HepG2 (cell line): ENCODE results near the gene C6orf15. TPM values are rescaled to one million over a fixed set of nuclear protein-coding genes. Genes with fewer than 3 reads are reported as not detected.

Experiments
- AGO2 ChIP-seq: fragments of 200-400 bp; formaldehyde crosslinking; optimal IDR thresholded peaks from 2 replicates; pipeline ENCODE3; 2017; ENCODE audit warnings: mild to moderate bottlenecking, low read depth, low read length, moderate library complexity
- AHDC1 ChIP-seq: sonication (generic); formaldehyde crosslinking; IDR thresholded peaks from 2 replicates; pipeline ENCODE4 v1.5.1; 2020; ENCODE audit warnings: mild to moderate bottlenecking, missing genetic modification reagents, borderline replicate concordance
- CAMTA2 ChIP-seq: sonication (generic); formaldehyde crosslinking; IDR thresholded peaks from 2 replicates; pipeline ENCODE4 v1.4.0; 2020; ENCODE audit warnings: mild to moderate bottlenecking, missing genetic modification reagents, borderline replicate concordance
- CEBPZ ChIP-seq: IDR thresholded peaks from 2 replicates; pipeline ENCODE4 v1.6.1; 2012; ENCODE audit warnings: low read length, improper control_type of control experiment
- CREB3 ChIP-seq: sonication (generic); formaldehyde crosslinking; IDR thresholded peaks from 2 replicates; pipeline ENCODE4 v1.5.0; 2020; ENCODE audit warnings: missing genetic modification reagents
- EEA1 ChIP-seq: sonication (generic); formaldehyde crosslinking; IDR thresholded peaks from 2 replicates; pipeline ENCODE4 v1.5.1; 2020; ENCODE audit warnings: mild to moderate bottlenecking, missing genetic modification reagents, borderline replicate concordance
- GZF1 ChIP-seq: sonication (generic); formaldehyde crosslinking; IDR thresholded peaks from 2 replicates; pipeline ENCODE4 v1.5.1; 2020; ENCODE audit warnings: mild to moderate bottlenecking, missing genetic modification reagents
- HCFC1 ChIP-seq: fragments of 150-350 bp; IDR thresholded peaks from 2 replicates; pipeline ENCODE4 v1.6.1; 2014; ENCODE audit warnings: low read depth, low read length
- HES4 ChIP-seq: sonication (generic); formaldehyde crosslinking; IDR thresholded peaks from 2 replicates; pipeline ENCODE4 v1.9.0; 2021; ENCODE audit warnings: mild to moderate bottlenecking, missing genetic modification reagents, borderline replicate concordance
- MYC ChIP-seq: sonication (generic); formaldehyde crosslinking; IDR thresholded peaks from 2 replicates; pipeline ENCODE4 v1.9.0; 2021; ENCODE audit warnings: missing genetic modification reagents, borderline replicate concordance
- SP4 ChIP-seq: sonication (generic); formaldehyde crosslinking; IDR thresholded peaks from 2 replicates; pipeline ENCODE4 v1.8.1; 2023; ENCODE audit warnings: mild to moderate bottlenecking, missing genetic modification reagents
- USF2 ChIP-seq, 2 experiments: sonication (generic) in 1 of 2; formaldehyde crosslinking in 1 of 2; IDR thresholded peaks; 2 replicates each; pipeline versions ENCODE4 v1.5.1 to v1.6.1; 2011 to 2020; ENCODE audit warnings: borderline replicate concordance in 1 of 2, low read depth in 1 of 2, low read length in 1 of 2, mild to moderate bottlenecking in 1 of 2, missing genetic modification reagents in 1 of 2, moderate library complexity in 1 of 2
- ZNF24 ChIP-seq: fragments of 450-650 bp; IDR thresholded peaks from 2 replicates; pipeline ENCODE4 v1.6.1; 2017; ENCODE audit warnings: antibody characterized with exemption, mild to moderate bottlenecking
- ZNF251 ChIP-seq: sonication (generic); formaldehyde crosslinking; IDR thresholded peaks from 2 replicates; pipeline ENCODE4 v1.9.0; 2021; ENCODE audit warnings: mild to moderate bottlenecking, missing genetic modification reagents
- ZSCAN29 ChIP-seq: sonication (generic); formaldehyde crosslinking; conservative IDR thresholded peaks from 2 replicates; pipeline ENCODE4 v1.4.0; 2020; ENCODE audit warnings: mild to moderate bottlenecking, missing genetic modification reagents
- polyA plus RNA-seq, 8 experiments: library from polyadenylated mRNA; depleted of rRNA in 3 of 8; stranded (reverse) in 7 of 8; unstranded in 1 of 8; fragments of >200 nt; fragmentation: Illumina TruSeq in 4 of 8; extraction: Trizol in 4 of 8; gene quantifications; 2 replicates each; pipeline versions ENCODE4 v1.2.1 to v1.2.3, GENCODE V29; 2011 to 2016; ENCODE audit warnings: low read depth in 4 of 8, missing spikeins in 1 of 8, mixed read lengths in 1 of 8; ENCODE audit not compliant: insufficient read depth in 1 of 8
- total RNA-seq, 5 experiments: library from RNA; depleted of rRNA; stranded (reverse); fragments of >200 nt; fragmentation: Illumina TruSeq; extraction: Trizol; gene quantifications; 2 replicates each; pipeline ENCODE4 v1.2.3, GENCODE V29; 2016; ENCODE audit warnings: low read depth in 1 of 5

Gene C6orf15
- total and polyA plus RNA-seq, 2 of the 13 experiments (the other 11 are each of a cell fraction or from before 2014, with no cell fraction given) = not detected

- TF ChIP-seq GZF1 (CRISPR knock-in tag) (no peak), USF2 (IDR thresholded peaks at IDR 0.05; ENCODE audit: low read depth, low read length) (no peak), USF2 (CRISPR knock-in tag; IDR thresholded peaks at IDR 0.05; ENCODE audit: borderline replicate concordance) (no peak), HES4 (no peak), ZSCAN29 (CRISPR knock-in tag) (no peak), CREB3 (CRISPR knock-in tag) (0 out of 2 replicates have a peak, but pooled peaks have one; percentile 24), AHDC1 (CRISPR knock-in tag) (no peak), SP4 (CRISPR knock-in tag) (no peak), EEA1 (CRISPR knock-in tag) (no peak), ZNF24 (no peak), CEBPZ (no peak), AGO2 (peak; percentile 26), ZNF251 (CRISPR knock-in tag) (no peak), HCFC1 (no peak), MYC (CRISPR knock-in tag) (peak; percentile 47), CAMTA2 (0 out of 2 replicates have a peak, but pooled peaks have one; percentile 7)
These were observed 46.8 kb upstream of the C6orf15 start (continued) for GRCh38 chr6:31158863-31159855.
